Measurements from ENCODE around the gene DTX1. TPM values are rescaled to one million over a fixed set of nuclear protein-coding genes. Genes with fewer than 3 reads are reported as not detected.

The DTX1 gene
- polyA plus RNA-seq, 1 donor (not counting 4 experiments of a cell fraction or from before 2014, with no cell fraction given) = not detected

GRCh38 chr12:113133666-113134065, 77.1 kb downstream of the DTX1 start:
- Histone ChIP-seq H2AFZ (ENCODE audit: control insufficient read depth, low read length) (no peak overlapping the region), H3K27ac (ENCODE audit: control insufficient read depth, insufficient read depth, low read length) (no peak overlapping the region), H3K4me1 (ENCODE audit: control insufficient read depth, extremely low read depth, insufficient read depth, low read length) (no peaks in the 10 kb centered on the region), H3K36me3 (ENCODE audit: control insufficient read depth in 2 of 2, extremely low read depth in 1 of 2, insufficient read depth in 2 of 2, low read length in 2 of 2) (no peaks in the 10 kb centered on the region), H3K4me3 (ENCODE audit: control insufficient read depth in 2 of 3, extremely low read depth in 1 of 3, insufficient read depth in 2 of 3, low read depth in 1 of 3, low read length in 3 of 3) (no peak overlapping the region), H3K4me2 (ENCODE audit: control insufficient read depth, extremely low read depth, insufficient read depth, low read depth, low read length) (no peak overlapping the region), H3K9me1 (ENCODE audit: control insufficient read depth, extremely low read depth, insufficient read depth, low read length) (no peaks in the 10 kb centered on the region), H3K9me3 (ENCODE audit: control insufficient read depth, low read depth, low read length) (no peaks in the 10 kb centered on the region), H3K9ac (ENCODE audit: control insufficient read depth, extremely low read depth, insufficient read depth, low read length) (no peak overlapping the region), H4K20me1 (ENCODE audit: control insufficient read depth, extremely low read depth, insufficient read depth, low read length) (no peaks in the 10 kb centered on the region), H3K79me2 (ENCODE audit: control insufficient read depth, insufficient read depth, low read length) (no peaks in the 10 kb centered on the region), H3K27me3 (ENCODE audit: control insufficient read depth, extremely low read depth, insufficient read depth, low read length) (peaks cover 19% of the 10 kb centered on the region)
- dilution Hi-C loops (cut with MboI; ENCODE audit: extremely low pct_ligation_motif_present, low sequenced_read_pairs) = no loop called here
- DNase-seq (ENCODE audit: low read depth, low spot score) (no peak), FAIRE-seq (no peak)
- TF ChIP-seq CTCF (optimal IDR thresholded peaks at IDR 0.05 in 1 of 3, IDR thresholded peaks at IDR 0.05 in 1 of 3, conservative IDR thresholded peaks at IDR 0.05 in 1 of 3; ENCODE audit: extremely low read depth in 1 of 3, insufficient read depth in 2 of 3, low read length in 3 of 3) (no peak), EZH2 (IDR thresholded peaks at IDR 0.05; ENCODE audit: low read length) (no peak)

GRCh38 chr12:113134071-113134470, 77.5 kb downstream of the DTX1 start:
- Histone ChIP-seq H3K79me2 (ENCODE audit: control insufficient read depth, insufficient read depth, low read length) (no peaks in the 10 kb centered on the region), H3K9me3 (ENCODE audit: control insufficient read depth, low read depth, low read length) (no peaks in the 10 kb centered on the region), H3K9ac (ENCODE audit: control insufficient read depth, extremely low read depth, insufficient read depth, low read length) (no peak overlapping the region), H3K9me1 (ENCODE audit: control insufficient read depth, extremely low read depth, insufficient read depth, low read length) (no peaks in the 10 kb centered on the region), H2AFZ (ENCODE audit: control insufficient read depth, low read length) (no peak overlapping the region), H3K36me3 (ENCODE audit: control insufficient read depth in 2 of 2, extremely low read depth in 1 of 2, insufficient read depth in 2 of 2, low read length in 2 of 2) (no peaks in the 10 kb centered on the region), H3K27ac (ENCODE audit: control insufficient read depth, insufficient read depth, low read length) (no peak overlapping the region), H3K4me1 (ENCODE audit: control insufficient read depth, extremely low read depth, insufficient read depth, low read length) (no peaks in the 10 kb centered on the region), H3K27me3 (ENCODE audit: control insufficient read depth, extremely low read depth, insufficient read depth, low read length) (peaks cover 19% of the 10 kb centered on the region), H3K4me2 (ENCODE audit: control insufficient read depth, extremely low read depth, insufficient read depth, low read depth, low read length) (no peak overlapping the region), H4K20me1 (ENCODE audit: control insufficient read depth, extremely low read depth, insufficient read depth, low read length) (no peaks in the 10 kb centered on the region), H3K4me3 (ENCODE audit: control insufficient read depth in 2 of 3, extremely low read depth in 1 of 3, insufficient read depth in 2 of 3, low read depth in 1 of 3, low read length in 3 of 3) (no peak overlapping the region)
- dilution Hi-C loops (cut with MboI; ENCODE audit: extremely low pct_ligation_motif_present, low sequenced_read_pairs) = no loop called here
- DNase-seq (ENCODE audit: low read depth, low spot score) (no peak), FAIRE-seq (no peak)
- TF ChIP-seq EZH2 (IDR thresholded peaks at IDR 0.05; ENCODE audit: low read length) (no peak), CTCF (optimal IDR thresholded peaks at IDR 0.05 in 1 of 3, IDR thresholded peaks at IDR 0.05 in 1 of 3, conservative IDR thresholded peaks at IDR 0.05 in 1 of 3; ENCODE audit: extremely low read depth in 1 of 3, insufficient read depth in 2 of 3, low read length in 3 of 3) (no peak)

Measured in keratinocyte (primary cell).